ENCODE measurements around the gene REEP1.

DNA sequence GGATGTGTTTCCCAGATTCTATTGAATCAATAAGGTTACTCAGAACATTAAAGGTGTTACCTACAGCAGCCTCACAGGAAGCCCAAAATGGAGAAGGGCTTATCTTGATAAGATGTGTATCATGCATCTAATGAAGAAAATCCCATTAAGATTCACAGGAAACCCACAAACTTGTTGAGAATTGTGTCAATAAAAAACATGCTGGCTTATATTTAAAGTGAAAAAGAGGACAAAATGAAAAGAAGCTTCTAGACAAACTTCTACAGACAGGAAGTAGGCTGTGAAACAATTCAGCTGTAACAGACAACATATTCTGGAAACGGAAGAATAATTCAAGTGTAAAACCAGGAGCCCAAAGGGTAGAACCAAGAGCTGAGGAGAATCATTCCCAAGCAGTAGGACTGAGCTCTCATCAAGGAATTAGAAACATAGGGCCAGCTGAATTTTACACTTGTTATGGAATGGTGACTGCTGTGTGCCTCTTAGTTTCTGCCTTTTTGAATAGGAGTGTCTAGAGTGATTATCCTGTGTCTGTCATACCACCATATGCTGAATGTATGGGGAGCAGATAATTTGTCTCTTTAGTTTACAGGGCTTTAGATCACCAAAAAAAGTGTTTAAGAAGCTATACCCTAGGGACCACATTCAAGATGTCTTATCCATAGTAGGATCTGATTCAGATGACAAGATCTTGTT lies 151.8 kb downstream of the REEP1 start:
- TF ChIP-seq, protein P1, sequence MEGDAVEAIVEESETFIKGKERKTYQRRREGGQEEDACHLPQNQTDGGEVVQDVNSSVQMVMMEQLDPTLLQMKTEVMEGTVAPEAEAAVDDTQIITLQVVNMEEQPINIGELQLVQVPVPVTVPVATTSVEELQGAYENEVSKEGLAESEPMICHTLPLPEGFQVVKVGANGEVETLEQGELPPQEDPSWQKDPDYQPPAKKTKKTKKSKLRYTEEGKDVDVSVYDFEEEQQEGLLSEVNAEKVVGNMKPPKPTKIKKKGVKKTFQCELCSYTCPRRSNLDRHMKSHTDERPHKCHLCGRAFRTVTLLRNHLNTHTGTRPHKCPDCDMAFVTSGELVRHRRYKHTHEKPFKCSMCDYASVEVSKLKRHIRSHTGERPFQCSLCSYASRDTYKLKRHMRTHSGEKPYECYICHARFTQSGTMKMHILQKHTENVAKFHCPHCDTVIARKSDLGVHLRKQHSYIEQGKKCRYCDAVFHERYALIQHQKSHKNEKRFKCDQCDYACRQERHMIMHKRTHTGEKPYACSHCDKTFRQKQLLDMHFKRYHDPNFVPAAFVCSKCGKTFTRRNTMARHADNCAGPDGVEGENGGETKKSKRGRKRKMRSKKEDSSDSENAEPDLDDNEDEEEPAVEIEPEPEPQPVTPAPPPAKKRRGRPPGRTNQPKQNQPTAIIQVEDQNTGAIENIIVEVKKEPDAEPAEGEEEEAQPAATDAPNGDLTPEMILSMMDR (IDR thresholded peaks at IDR 0.05): no peak
- no peak for TF ChIP-seq EZH2 (IDR thresholded peaks at IDR 0.05; ENCODE audit: borderline replicate concordance, insufficient read depth, low read depth, low read length, poor library complexity, severe bottlenecking)

All from B cell (primary cell).